MM.1S (cell line): ENCODE results near the gene TMEM187.

Experiments
- DNase-seq: peaks from one replicate; pipeline ENCODE4 v3.0.0-alpha.2; 2015
- H2AFZ ChIP-seq: fragments of 300-600 bp; sonication (generic); 2 replicates; pipeline ENCODE4 v1.6.0; 2016; ENCODE audit warnings: antibody characterized with exemption, low read length
- H3F3A ChIP-seq: fragments of 300-600 bp; sonication (generic); 2 replicates; pipeline ENCODE4 v1.6.1; 2016; ENCODE audit warnings: mild to moderate bottlenecking, antibody characterized with exemption, low read length, moderate library complexity, mixed read lengths; ENCODE audit not compliant: insufficient read depth
- H3K27ac ChIP-seq: fragments of 300-600 bp; sonication (generic); 2 replicates; pipeline ENCODE4 v1.5.1; 2016; ENCODE audit warnings: mild to moderate bottlenecking, low read length
- H3K27me3 ChIP-seq: fragments of 300-600 bp; sonication (generic); replicated peaks from 2 replicates; pipeline ENCODE4 v1.6.0; 2016; ENCODE audit warnings: low read length; ENCODE audit not compliant: insufficient read depth
- H3K36me3 ChIP-seq: fragments of 300-600 bp; sonication (generic); replicated peaks from 2 replicates; pipeline ENCODE4 v1.6.1; 2016; ENCODE audit warnings: mild to moderate bottlenecking, low read length, mixed read lengths; ENCODE audit not compliant: insufficient read depth
- H3K4me1 ChIP-seq: fragments of 300-600 bp; sonication (generic); 2 replicates; pipeline ENCODE4 v1.6.1; 2016; ENCODE audit warnings: low read length, mixed read lengths
- H3K4me2 ChIP-seq: fragments of 300-600 bp; sonication (generic); 2 replicates; pipeline ENCODE4 v1.6.0; 2016; ENCODE audit warnings: low read depth, low read length
- H3K4me3 ChIP-seq: fragments of 300-600 bp; sonication (generic); 2 replicates; pipeline ENCODE4 v1.5.1; 2016; ENCODE audit warnings: low read length, mixed read lengths
- H3K79me2 ChIP-seq: fragments of 300-600 bp; sonication (generic); 2 replicates; pipeline ENCODE4 v1.6.1; 2016; ENCODE audit warnings: mixed run types, low read length, mixed read lengths
- H3K9ac ChIP-seq: fragments of 300-600 bp; sonication (generic); 2 replicates; pipeline ENCODE4 v1.6.1; 2016; ENCODE audit warnings: low read length, mixed read lengths
- H3K9me2 ChIP-seq: fragments of 300-600 bp; sonication (generic); replicated peaks from 2 replicates; pipeline ENCODE4 v1.6.1; 2016; ENCODE audit warnings: mild to moderate bottlenecking, low read length, mixed read lengths; ENCODE audit not compliant: insufficient read depth
- H3K9me3 ChIP-seq: fragments of 300-600 bp; sonication (generic); replicated peaks from 2 replicates; pipeline ENCODE4 v1.6.1; 2016; ENCODE audit warnings: mild to moderate bottlenecking, low read length, mixed read lengths; ENCODE audit not compliant: insufficient read depth
- H4K20me1 ChIP-seq: fragments of 300-600 bp; sonication (generic); 2 replicates; pipeline ENCODE4 v1.6.1; 2016; ENCODE audit warnings: mild to moderate bottlenecking, low read length, moderate library complexity, mixed read lengths; ENCODE audit not compliant: insufficient read depth
- EZH2 ChIP-seq: fragments of 300-600 bp; sonication (generic); optimal IDR thresholded peaks from 2 replicates; pipeline ENCODE3; 2017; ENCODE audit warnings: low read depth, mild to moderate bottlenecking, antibody characterized with exemption, low read length, mixed read lengths
- EZH2phosphoT487 ChIP-seq: fragments of 300-600 bp; sonication (generic); IDR thresholded peaks from 2 replicates; pipeline ENCODE4 v1.6.1; 2018; ENCODE audit warnings: antibody characterized with exemption, low read length
- TF ChIP-seq, protein P1 (sequence below): fragments of 300-600 bp; sonication (generic); IDR thresholded peaks from 2 replicates; pipeline ENCODE4 v1.5.1; 2016; ENCODE audit warnings: antibody characterized with exemption, low read length, mixed read lengths

Gene TMEM187

GRCh38 chrX:153965406-153965805, 7.1 kb upstream of the TMEM187 start:
- H3K9me3 ChIP-seq, result no peaks in the 10 kb centered on the region
- H3K27me3 ChIP-seq, result no peaks in the 10 kb centered on the region
- H3K4me3 ChIP-seq, result no peak overlapping the region
- no peaks in the 10 kb centered on the region; the same call in 1 of the 2 replicates for H3K36me3 ChIP-seq
- no peak for DNase-seq
- H2AFZ ChIP-seq, result no peak overlapping the region
- no peak overlapping the region for H3K27ac ChIP-seq
- peaks cover 23% of the 10 kb centered on the region for H4K20me1 ChIP-seq
- no peaks in the 10 kb centered on the region for H3K9me2 ChIP-seq
- H3K9ac ChIP-seq, result no peak overlapping the region
- H3F3A ChIP-seq, result peaks cover 17% of the 10 kb centered on the region
- H3K4me1 ChIP-seq, result peaks cover 15% of the 10 kb centered on the region; the same call in 1 of the 2 replicates
- TF ChIP-seq, protein P1, sequence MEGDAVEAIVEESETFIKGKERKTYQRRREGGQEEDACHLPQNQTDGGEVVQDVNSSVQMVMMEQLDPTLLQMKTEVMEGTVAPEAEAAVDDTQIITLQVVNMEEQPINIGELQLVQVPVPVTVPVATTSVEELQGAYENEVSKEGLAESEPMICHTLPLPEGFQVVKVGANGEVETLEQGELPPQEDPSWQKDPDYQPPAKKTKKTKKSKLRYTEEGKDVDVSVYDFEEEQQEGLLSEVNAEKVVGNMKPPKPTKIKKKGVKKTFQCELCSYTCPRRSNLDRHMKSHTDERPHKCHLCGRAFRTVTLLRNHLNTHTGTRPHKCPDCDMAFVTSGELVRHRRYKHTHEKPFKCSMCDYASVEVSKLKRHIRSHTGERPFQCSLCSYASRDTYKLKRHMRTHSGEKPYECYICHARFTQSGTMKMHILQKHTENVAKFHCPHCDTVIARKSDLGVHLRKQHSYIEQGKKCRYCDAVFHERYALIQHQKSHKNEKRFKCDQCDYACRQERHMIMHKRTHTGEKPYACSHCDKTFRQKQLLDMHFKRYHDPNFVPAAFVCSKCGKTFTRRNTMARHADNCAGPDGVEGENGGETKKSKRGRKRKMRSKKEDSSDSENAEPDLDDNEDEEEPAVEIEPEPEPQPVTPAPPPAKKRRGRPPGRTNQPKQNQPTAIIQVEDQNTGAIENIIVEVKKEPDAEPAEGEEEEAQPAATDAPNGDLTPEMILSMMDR, result no peak
- no peak for TF ChIP-seq EZH2phosphoT487
- no peak for TF ChIP-seq EZH2
- peaks cover 87% of the 10 kb centered on the region for H3K79me2 ChIP-seq
- H3K4me2 ChIP-seq, result no peak overlapping the region

DNA sequence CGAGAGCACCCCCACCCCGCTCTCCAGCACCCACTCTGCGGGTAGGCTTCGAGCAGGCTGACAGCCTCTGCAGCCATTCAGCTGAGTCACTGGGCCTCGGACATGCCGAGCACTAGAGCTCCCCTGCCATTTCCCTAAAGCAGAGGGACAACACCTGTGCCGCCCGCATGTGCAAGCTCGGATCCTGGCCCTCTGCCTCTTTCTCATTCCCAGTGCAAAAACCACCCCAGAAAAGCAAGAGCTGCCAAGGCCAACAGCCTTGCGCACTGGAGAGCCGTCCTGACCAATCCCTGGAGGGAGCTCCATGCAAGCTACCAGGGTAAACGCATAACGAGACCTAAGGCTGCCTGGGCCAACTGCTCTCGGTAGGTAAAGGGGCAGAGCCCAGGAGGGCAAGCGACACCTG, 6.3 kb upstream of the TMEM187 start:
- H3K27me3 ChIP-seq, result no peaks in the 10 kb centered on the region
- H3K79me2 ChIP-seq, result peaks cover 94% of the 10 kb centered on the region
- TF ChIP-seq EZH2 (no peak), EZH2phosphoT487 (no peak)
- TF ChIP-seq, protein P1, result no peak
- H3K27ac ChIP-seq, result no peak overlapping the region
- H3K4me3 ChIP-seq, result no peak overlapping the region
- H3K9me2 ChIP-seq, result no peaks in the 10 kb centered on the region
- H4K20me1 ChIP-seq, result peaks cover 23% of the 10 kb centered on the region
- H2AFZ ChIP-seq, result no peak overlapping the region
- peaks cover 15% of the 10 kb centered on the region; the same call in 1 of the 2 replicates for H3K4me1 ChIP-seq
- H3K9ac ChIP-seq, result no peak overlapping the region
- no peak for DNase-seq
- no peaks in the 10 kb centered on the region; the same call in 1 of the 2 replicates for H3K36me3 ChIP-seq
- no peaks in the 10 kb centered on the region for H3K9me3 ChIP-seq
- H3F3A ChIP-seq, result peaks cover 22% of the 10 kb centered on the region
- H3K4me2 ChIP-seq, result no peak overlapping the region

- Histone ChIP-seq H3K4me2 (peak overlapping the region; percentile 88; the same call in 1 of the 2 replicates), H3K4me3 (peak overlapping the region; percentile 94; the same call in 1 of the 2 replicates), H3K9me3 (no peaks in the 10 kb centered on the region), H3K4me1 (peaks cover 15% of the 10 kb centered on the region; the same call in 1 of the 2 replicates), H3K36me3 (no peaks in the 10 kb centered on the region), H3K27me3 (no peaks in the 10 kb centered on the region), H3K9me2 (no peaks in the 10 kb centered on the region), H3F3A (peaks cover 27% of the 10 kb centered on the region), H4K20me1 (peaks cover 23% of the 10 kb centered on the region), H3K9ac (no peak overlapping the region), H3K27ac (no peak overlapping the region), H3K79me2 (peaks cover 90% of the 10 kb centered on the region), H2AFZ (no peak overlapping the region)
- no peak for DNase-seq
- TF ChIP-seq EZH2phosphoT487 (no peak), EZH2 (no peak)
- TF ChIP-seq, protein P1, result no peak
Observed at GRCh38 chrX:153966841-153967535, 5.6 kb upstream of the TMEM187 start.
